A549 (cell line): Measurements from ENCODE around the gene BAG5. TPM values are rescaled to one million over a fixed set of nuclear protein-coding genes. Genes with fewer than 3 reads are reported as not detected.

Experiments
- ATAC-seq, 2 experiments: fragments of 200-7000 bp in 1 of 2; fragments of >200 bp in 1 of 2; cut with Nextera tagmentation in 1 of 2; cut with Tn5 transposase in 1 of 2; 3 replicates each; pipeline versions ENCODE4 v1.8.0 to v1.9.1; 2018 to 2020; ENCODE audit warnings: mild to moderate bottlenecking in 1 of 2, moderate library complexity in 1 of 2
- CTCF ChIA-PET: fragments of 300-600 bp; sonication (Branson Sonifier 250); formaldehyde crosslinking; extraction: SDS; loops from one replicate; lab custom pipeline; 2021; ENCODE audit warnings: antibody characterized with exemption, inconsistent platforms; lab: Yijun Ruan, JAX
- POLR2A ChIA-PET: fragments of 350-600 bp; formaldehyde crosslinking; extraction: SDS; loops from one replicate; lab custom pipeline; 2021; ENCODE audit warnings: antibody characterized with exemption, inconsistent platforms; lab: Yijun Ruan, JAX
- DNase-seq, 2 experiments: peaks; one replicate each; pipeline versions ENCODE4 v3.0.0 to v3.0.0-alpha.2; 2011 to 2016; ENCODE audit warnings: low read depth in 1 of 2, low spot score in 1 of 2
- FAIRE-seq: peaks from 2 replicates; lab custom pipeline; 2011; peaks lifted over from hg19 to GRCh38; lab: Jason Lieb, UNC
- H3K27ac ChIP-seq, 2 experiments: fragments of >200 bp; sonication (Bioruptor Twin); formaldehyde crosslinking; 3 replicates each; pipeline ENCODE4 v1.5.1; 2016 to 2017
- H3K4me1 ChIP-seq: fragments of >200 bp; sonication (Bioruptor Twin); formaldehyde crosslinking; 3 replicates; pipeline ENCODE4 v1.6.1; 2016
- H3K4me2 ChIP-seq: fragments of >200 bp; sonication (Bioruptor Twin); formaldehyde crosslinking; 3 replicates; pipeline ENCODE4 v1.6.1; 2016
- H3K4me3 ChIP-seq: fragments of >200 bp; sonication (Bioruptor Twin); formaldehyde crosslinking; 3 replicates; pipeline ENCODE4 v1.5.1; 2016
- H3K9me3 ChIP-seq: fragments of >200 bp; sonication (Bioruptor Twin); formaldehyde crosslinking; 3 replicates; pipeline ENCODE4 v1.6.1; 2016
- BHLHE40 ChIP-seq: IDR thresholded peaks from 2 replicates; pipeline ENCODE4 v1.6.1; 2012; ENCODE audit warnings: low read depth, low read length, inconsistent platforms
- CBX8 ChIP-seq: fragments of 200-600 bp; sonication (generic); IDR thresholded peaks from 2 replicates; pipeline ENCODE4 v1.6.1; 2016
- CTCF ChIP-seq: fragments of >200 bp; sonication (Bioruptor Twin); formaldehyde crosslinking; IDR thresholded peaks from 3 replicates; pipeline ENCODE4 v1.5.1; 2016
- EHF ChIP-seq: fragments of 250-450 bp; sonication (Bioruptor Pico); IDR thresholded peaks from 2 replicates; pipeline ENCODE4 v1.5.0; 2020; ENCODE audit warnings: mild to moderate bottlenecking
- FOXS1 ChIP-seq: fragments of 250-450 bp; sonication (Bioruptor Pico); IDR thresholded peaks from 2 replicates; pipeline ENCODE4 v1.5.0; 2020; ENCODE audit warnings: mild to moderate bottlenecking, moderate library complexity
- GATA3 ChIP-seq: IDR thresholded peaks from 2 replicates; pipeline ENCODE4 v1.6.1; 2012; ENCODE audit warnings: borderline replicate concordance
- HDAC2 ChIP-seq: fragments of 200-600 bp; sonication (generic); IDR thresholded peaks from 2 replicates; pipeline ENCODE4 v1.6.1; 2016
- HEYL ChIP-seq: fragments of 250-450 bp; sonication (Bioruptor Pico); IDR thresholded peaks from 2 replicates; pipeline ENCODE4 v1.8.0; 2021; ENCODE audit warnings: mild to moderate bottlenecking, moderate library complexity
- HOXA7 ChIP-seq: fragments of 250-450 bp; sonication (Bioruptor Pico); IDR thresholded peaks from 2 replicates; pipeline ENCODE4 v1.5.0; 2020; ENCODE audit warnings: mild to moderate bottlenecking, moderate library complexity
- HOXB5 ChIP-seq: fragments of 250-450 bp; sonication (Bioruptor Pico); IDR thresholded peaks from 2 replicates; pipeline ENCODE4 v1.5.0; 2020; ENCODE audit warnings: mild to moderate bottlenecking, moderate library complexity
- KDM5A ChIP-seq: fragments of 200-600 bp; sonication (generic); IDR thresholded peaks from 2 replicates; pipeline ENCODE4 v1.6.1; 2016; ENCODE audit warnings: antibody characterized with exemption, mild to moderate bottlenecking
- MYC ChIP-seq: IDR thresholded peaks from 2 replicates; pipeline ENCODE4 v1.6.1; 2012; ENCODE audit warnings: mild to moderate bottlenecking, inconsistent platforms, low read length, improper control_type of control experiment, borderline replicate concordance
- POLR2AphosphoS2 ChIP-seq: conservative IDR thresholded peaks from 2 replicates; pipeline ENCODE4 v1.6.1; 2012; ENCODE audit warnings: low read length, improper control_type of control experiment, inconsistent platforms
- RAD21 ChIP-seq, 2 experiments: fragments of >200 bp in 1 of 2; sonication (Bioruptor Twin) in 1 of 2; formaldehyde crosslinking in 1 of 2; IDR thresholded peaks in 1 of 2; conservative IDR thresholded peaks in 1 of 2; 2 replicates in 1 of 2; 3 replicates in 1 of 2; pipeline ENCODE4 v1.6.1; 2012 to 2018; ENCODE audit warnings: inconsistent platforms in 1 of 2
- RCOR1 ChIP-seq: fragments of 150-350 bp; IDR thresholded peaks from 2 replicates; pipeline ENCODE4 v1.6.1; 2014; ENCODE audit warnings: antibody characterized with exemption, low read length, low read depth
- RFX5 ChIP-seq: fragments of 450-650 bp; IDR thresholded peaks from 2 replicates; pipeline ENCODE4 v1.7.1; 2014; ENCODE audit warnings: antibody characterized with exemption, mild to moderate bottlenecking, moderate library complexity
- ZC3H11A ChIP-seq: fragments of 450-650 bp; IDR thresholded peaks from 2 replicates; pipeline ENCODE4 v1.6.1; 2014; ENCODE audit warnings: antibody characterized with exemption, mild to moderate bottlenecking
- WGBS: methylation state at CpG from one replicate; pipeline ENCODE4 v1.1.6; 2017; ENCODE audit errors: missing lambda C conversion rate; 5-methylcytosine and 5-hydroxymethylcytosine counted together
- polyA plus RNA-seq, 4 experiments: library from polyadenylated mRNA; depleted of rRNA in 3 of 4; stranded (reverse); fragments of >200 nt; fragmentation: RNase III in 1 of 4; extraction: RNeasy Plus Mini Kit Qiagen cat#74134 plus additional on column Dnase treatment in 1 of 4; gene quantifications; 2 replicates in 3 of 4; 3 replicates in 1 of 4; pipeline ENCODE4 v1.2.3, GENCODE V29; 2011 to 2017
- TF ChIP-seq, protein P1 (sequence below): IDR thresholded peaks from 2 replicates; pipeline ENCODE4 v1.6.1; 2012
- TF ChIP-seq, protein P2 (sequence below): fragments of 200-600 bp; sonication (generic); IDR thresholded peaks from 2 replicates; pipeline ENCODE4 v1.6.1; 2016; ENCODE audit warnings: antibody characterized with exemption, mild to moderate bottlenecking, moderate library complexity
- TF ChIP-seq, protein P3 (sequence below): fragments of 450-650 bp; IDR thresholded peaks from 2 replicates; pipeline ENCODE4 v1.6.1; 2014; ENCODE audit warnings: antibody characterized with exemption
- TF ChIP-seq, protein P4 (sequence below): IDR thresholded peaks from 2 replicates; pipeline ENCODE4 v1.6.1; 2012; ENCODE audit warnings: low read depth, borderline replicate concordance

The BAG5 gene
- polyA plus RNA-seq, 2 of the 4 experiments (the other 2 are of a cell fraction) = 20.8 to 24.8 TPM

DNA sequence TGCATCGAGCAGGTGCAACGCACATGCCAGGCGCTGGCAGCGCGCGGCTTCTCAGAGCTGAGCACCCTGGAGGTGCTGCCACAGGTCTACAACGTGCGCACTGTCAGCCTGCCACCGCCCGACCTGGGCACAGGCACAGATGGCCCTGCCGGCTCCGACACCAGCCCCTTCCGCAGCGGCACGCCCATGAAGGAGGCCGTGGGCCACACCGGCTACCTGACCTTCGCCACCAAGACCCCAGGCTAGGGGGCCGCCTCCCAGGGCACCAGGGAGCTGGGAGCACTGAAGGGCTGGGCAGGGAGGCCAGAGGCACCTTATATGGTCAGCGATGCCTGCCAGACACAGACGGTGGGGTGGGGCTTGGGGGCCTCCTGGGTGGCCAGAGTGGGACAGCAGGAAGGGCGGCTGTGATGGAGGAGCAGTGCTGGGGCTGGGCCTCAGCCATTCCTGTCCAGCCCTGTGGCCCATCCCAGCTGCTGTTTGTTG lies 27.8 kb downstream of the BAG5 start:
- POLR2A ChIA-PET = no interaction called here
- DNase-seq (no peak), ATAC-seq (no peak), FAIRE-seq (no peak)
- H3K4me2 ChIP-seq = no peak overlapping the region
- peaks cover 16% of the 10 kb centered on the region for H3K4me1 ChIP-seq
- CTCF ChIA-PET = interaction anchor here (12.7 to 28.8 kb wide), 2 partner anchors 10 to 16 kb away, joined by 184 to 489 read pairs; partner anchors contain the start of gene CKB
- H3K9me3 ChIP-seq = no peaks in the 10 kb centered on the region
- WGBS = 73% methylated on average over 3 of the region's 22 CpGs
- H3K4me3 ChIP-seq = no peak overlapping the region
- TF ChIP-seq EHF (CRISPR knock-in tag) = no peak
- TF ChIP-seq RAD21 (conservative IDR thresholded peaks at IDR 0.05 in 1 of 2, IDR thresholded peaks at IDR 0.05 in 1 of 2) = no peak
- no peak for TF ChIP-seq HEYL (CRISPR knock-in tag)
- TF ChIP-seq RFX5 = no peak
- TF ChIP-seq POLR2AphosphoS2 = no peak
- no peak for TF ChIP-seq CTCF
- TF ChIP-seq GATA3 = no peak
- TF ChIP-seq KDM5A = no peak
- TF ChIP-seq MYC = no peak
- TF ChIP-seq RCOR1 = no peak
- TF ChIP-seq, protein P1, sequence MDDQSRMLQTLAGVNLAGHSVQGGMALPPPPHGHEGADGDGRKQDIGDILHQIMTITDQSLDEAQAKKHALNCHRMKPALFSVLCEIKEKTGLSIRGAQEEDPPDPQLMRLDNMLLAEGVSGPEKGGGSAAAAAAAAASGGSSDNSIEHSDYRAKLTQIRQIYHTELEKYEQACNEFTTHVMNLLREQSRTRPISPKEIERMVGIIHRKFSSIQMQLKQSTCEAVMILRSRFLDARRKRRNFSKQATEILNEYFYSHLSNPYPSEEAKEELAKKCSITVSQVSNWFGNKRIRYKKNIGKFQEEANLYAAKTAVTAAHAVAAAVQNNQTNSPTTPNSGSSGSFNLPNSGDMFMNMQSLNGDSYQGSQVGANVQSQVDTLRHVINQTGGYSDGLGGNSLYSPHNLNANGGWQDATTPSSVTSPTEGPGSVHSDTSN = no peak
- H3K27ac ChIP-seq = no peak overlapping the region

DNA sequence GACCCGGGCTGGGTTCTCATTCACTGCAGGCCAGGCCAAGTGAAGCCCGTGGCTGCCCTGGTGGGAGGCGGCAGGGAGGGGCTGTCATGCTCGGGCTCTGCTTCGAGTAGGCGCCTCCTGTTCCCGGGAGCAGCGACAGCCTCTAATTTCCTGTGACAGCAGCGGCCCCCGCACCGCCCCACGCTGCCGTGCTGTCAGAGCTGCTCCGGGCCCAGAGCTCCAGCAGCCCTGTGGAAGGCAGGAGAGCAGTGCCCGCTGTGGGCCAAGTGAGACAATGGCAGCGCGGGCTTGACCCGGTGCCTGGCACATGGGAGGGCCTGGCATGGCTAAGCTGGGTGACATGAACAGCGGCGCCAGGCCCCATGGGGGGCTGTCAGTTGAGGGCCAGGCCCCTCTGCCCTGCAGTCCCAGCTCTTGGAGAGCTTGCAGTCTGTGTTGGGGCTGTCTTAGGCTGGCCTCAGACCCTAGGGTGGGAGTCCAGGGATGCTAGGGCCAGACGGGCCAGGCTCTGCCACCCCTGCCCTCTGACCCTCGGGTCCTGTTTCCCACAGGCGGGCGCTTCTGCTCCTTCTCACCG lies 28.4 kb downstream of the BAG5 start:
- CTCF ChIA-PET = interaction anchor here (12.7 to 28.8 kb wide), 2 partner anchors 11 to 15 kb away, joined by 184 to 489 read pairs; partner anchors contain the start of gene CKB
- H3K4me2 ChIP-seq = no peak overlapping the region
- no peak for ATAC-seq

More for the DNA sequence above, 28.4 kb downstream of the BAG5 start:
- Histone ChIP-seq H3K4me3 (no peak overlapping the region), H3K9me3 (no peaks in the 10 kb centered on the region), H3K27ac (no peak overlapping the region)
- 92% methylated on average over 18 of the region's 25 CpGs for WGBS
- no peak for FAIRE-seq
- POLR2A ChIA-PET = no interaction called here
- TF ChIP-seq, protein P2, sequence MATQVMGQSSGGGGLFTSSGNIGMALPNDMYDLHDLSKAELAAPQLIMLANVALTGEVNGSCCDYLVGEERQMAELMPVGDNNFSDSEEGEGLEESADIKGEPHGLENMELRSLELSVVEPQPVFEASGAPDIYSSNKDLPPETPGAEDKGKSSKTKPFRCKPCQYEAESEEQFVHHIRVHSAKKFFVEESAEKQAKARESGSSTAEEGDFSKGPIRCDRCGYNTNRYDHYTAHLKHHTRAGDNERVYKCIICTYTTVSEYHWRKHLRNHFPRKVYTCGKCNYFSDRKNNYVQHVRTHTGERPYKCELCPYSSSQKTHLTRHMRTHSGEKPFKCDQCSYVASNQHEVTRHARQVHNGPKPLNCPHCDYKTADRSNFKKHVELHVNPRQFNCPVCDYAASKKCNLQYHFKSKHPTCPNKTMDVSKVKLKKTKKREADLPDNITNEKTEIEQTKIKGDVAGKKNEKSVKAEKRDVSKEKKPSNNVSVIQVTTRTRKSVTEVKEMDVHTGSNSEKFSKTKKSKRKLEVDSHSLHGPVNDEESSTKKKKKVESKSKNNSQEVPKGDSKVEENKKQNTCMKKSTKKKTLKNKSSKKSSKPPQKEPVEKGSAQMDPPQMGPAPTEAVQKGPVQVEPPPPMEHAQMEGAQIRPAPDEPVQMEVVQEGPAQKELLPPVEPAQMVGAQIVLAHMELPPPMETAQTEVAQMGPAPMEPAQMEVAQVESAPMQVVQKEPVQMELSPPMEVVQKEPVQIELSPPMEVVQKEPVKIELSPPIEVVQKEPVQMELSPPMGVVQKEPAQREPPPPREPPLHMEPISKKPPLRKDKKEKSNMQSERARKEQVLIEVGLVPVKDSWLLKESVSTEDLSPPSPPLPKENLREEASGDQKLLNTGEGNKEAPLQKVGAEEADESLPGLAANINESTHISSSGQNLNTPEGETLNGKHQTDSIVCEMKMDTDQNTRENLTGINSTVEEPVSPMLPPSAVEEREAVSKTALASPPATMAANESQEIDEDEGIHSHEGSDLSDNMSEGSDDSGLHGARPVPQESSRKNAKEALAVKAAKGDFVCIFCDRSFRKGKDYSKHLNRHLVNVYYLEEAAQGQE = no peak
- TF ChIP-seq HOXA7 (no peak), ZC3H11A (no peak), FOXS1 (CRISPR knock-in tag) (no peak), HOXB5 (CRISPR knock-in tag) (no peak), HDAC2 (no peak), BHLHE40 (no peak), CBX8 (no peak)
- TF ChIP-seq, protein P3, sequence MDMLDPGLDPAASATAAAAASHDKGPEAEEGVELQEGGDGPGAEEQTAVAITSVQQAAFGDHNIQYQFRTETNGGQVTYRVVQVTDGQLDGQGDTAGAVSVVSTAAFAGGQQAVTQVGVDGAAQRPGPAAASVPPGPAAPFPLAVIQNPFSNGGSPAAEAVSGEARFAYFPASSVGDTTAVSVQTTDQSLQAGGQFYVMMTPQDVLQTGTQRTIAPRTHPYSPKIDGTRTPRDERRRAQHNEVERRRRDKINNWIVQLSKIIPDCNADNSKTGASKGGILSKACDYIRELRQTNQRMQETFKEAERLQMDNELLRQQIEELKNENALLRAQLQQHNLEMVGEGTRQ = no peak
- TF ChIP-seq, protein P4, sequence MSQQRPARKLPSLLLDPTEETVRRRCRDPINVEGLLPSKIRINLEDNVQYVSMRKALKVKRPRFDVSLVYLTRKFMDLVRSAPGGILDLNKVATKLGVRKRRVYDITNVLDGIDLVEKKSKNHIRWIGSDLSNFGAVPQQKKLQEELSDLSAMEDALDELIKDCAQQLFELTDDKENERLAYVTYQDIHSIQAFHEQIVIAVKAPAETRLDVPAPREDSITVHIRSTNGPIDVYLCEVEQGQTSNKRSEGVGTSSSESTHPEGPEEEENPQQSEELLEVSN = no peak
- TF ChIP-seq, all 56 proteins: peak for 0
- no peak for DNase-seq
- peaks cover 16% of the 10 kb centered on the region for H3K4me1 ChIP-seq
